ENCODE results near the gene ZP2.

DNA sequence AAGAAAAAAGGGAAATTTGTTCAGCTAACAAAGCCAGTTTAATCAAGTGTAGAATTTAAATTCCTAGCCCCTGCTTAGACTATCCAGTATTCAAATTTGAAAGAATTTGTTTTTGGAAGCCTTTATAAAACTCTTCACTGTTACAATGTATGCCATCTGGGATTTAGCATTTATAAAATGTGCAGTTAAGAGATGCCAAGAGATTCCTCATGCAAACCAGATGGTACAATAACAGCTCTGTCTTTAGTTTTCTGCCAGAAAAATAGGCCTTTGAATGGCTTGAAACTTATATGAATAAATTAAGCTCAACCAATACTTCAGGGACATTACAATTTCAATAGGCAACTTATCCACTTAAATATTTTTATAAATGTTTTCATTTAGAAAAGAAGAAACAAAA lies 15.4 kb upstream of the ZP2 start:
- TF ChIP-seq, protein P1, sequence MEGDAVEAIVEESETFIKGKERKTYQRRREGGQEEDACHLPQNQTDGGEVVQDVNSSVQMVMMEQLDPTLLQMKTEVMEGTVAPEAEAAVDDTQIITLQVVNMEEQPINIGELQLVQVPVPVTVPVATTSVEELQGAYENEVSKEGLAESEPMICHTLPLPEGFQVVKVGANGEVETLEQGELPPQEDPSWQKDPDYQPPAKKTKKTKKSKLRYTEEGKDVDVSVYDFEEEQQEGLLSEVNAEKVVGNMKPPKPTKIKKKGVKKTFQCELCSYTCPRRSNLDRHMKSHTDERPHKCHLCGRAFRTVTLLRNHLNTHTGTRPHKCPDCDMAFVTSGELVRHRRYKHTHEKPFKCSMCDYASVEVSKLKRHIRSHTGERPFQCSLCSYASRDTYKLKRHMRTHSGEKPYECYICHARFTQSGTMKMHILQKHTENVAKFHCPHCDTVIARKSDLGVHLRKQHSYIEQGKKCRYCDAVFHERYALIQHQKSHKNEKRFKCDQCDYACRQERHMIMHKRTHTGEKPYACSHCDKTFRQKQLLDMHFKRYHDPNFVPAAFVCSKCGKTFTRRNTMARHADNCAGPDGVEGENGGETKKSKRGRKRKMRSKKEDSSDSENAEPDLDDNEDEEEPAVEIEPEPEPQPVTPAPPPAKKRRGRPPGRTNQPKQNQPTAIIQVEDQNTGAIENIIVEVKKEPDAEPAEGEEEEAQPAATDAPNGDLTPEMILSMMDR (IDR thresholded peaks at IDR 0.05 in 4 of 5, conservative IDR thresholded peaks at IDR 0.05 in 1 of 5): no peak
- no peak for TF ChIP-seq POLR2A (IDR thresholded peaks at IDR 0.05)

Measured in gastrocnemius medialis (tissue), 4 donors.